Upper lobe of left lung (tissue), 4 donors: ENCODE measurements around the gene NIM1K.

Experiments used
- CTCF ChIP-seq, 6 experiments: fragments of 450-650 bp in 4 of 6; fragments of 200-600 bp in 2 of 6; sonication (generic) in 2 of 6; IDR thresholded peaks; one replicate each; pipeline ENCODE4 v1.5.1; 2016 to 2019; ENCODE audit warnings: antibody characterized with exemption in 6 of 6
- POLR2A ChIP-seq, 4 donors: fragments of 450-650 bp; IDR thresholded peaks; one replicate each; pipeline ENCODE4 v1.5.1; 2016 to 2017; ENCODE audit warnings: antibody characterized with exemption in 4 of 4, mild to moderate bottlenecking in 2 of 4

GRCh38 chr5:43275391-43275790 is 83.4 kb downstream of the NIM1K start:
- TF ChIP-seq CTCF (IDR thresholded peaks at IDR 0.05) (no peak), POLR2A (IDR thresholded peaks at IDR 0.05) (no peak)
